GM23338 (cell line): ENCODE measurements around the gene UBASH3A.

ENCODE experiments used
- CREB1 ChIP-seq: fragments of 250-450 bp; sonication (Bioruptor Pico); IDR thresholded peaks from 2 replicates; pipeline ENCODE4 v1.5.0; 2020; ENCODE audit warnings: low read depth, mild to moderate bottlenecking, moderate library complexity
- EZH2 ChIP-seq: fragments of 200-600 bp; sonication (generic); IDR thresholded peaks from one replicate; pipeline ENCODE4 v1.8.0; 2017; ENCODE audit warnings: antibody characterized with exemption, mild to moderate bottlenecking, low read depth; ENCODE audit not compliant: unreplicated experiment
- EZH2phosphoT487 ChIP-seq: fragments of 200-600 bp; sonication (generic); IDR thresholded peaks from one replicate; pipeline ENCODE4 v1.8.1; 2018; ENCODE audit warnings: antibody characterized with exemption; ENCODE audit not compliant: unreplicated experiment
- JUNB ChIP-seq: IDR thresholded peaks from one replicate; pipeline ENCODE4 v1.6.1; 2016; ENCODE audit warnings: antibody characterized with exemption; ENCODE audit not compliant: unreplicated experiment
- NANOG ChIP-seq: IDR thresholded peaks from 2 replicates; pipeline ENCODE4 v1.6.1; 2016; ENCODE audit warnings: antibody characterized with exemption, borderline replicate concordance
- POLR2AphosphoS5 ChIP-seq: IDR thresholded peaks from 2 replicates; pipeline ENCODE4 v1.6.1; 2016; ENCODE audit warnings: antibody characterized with exemption, low read depth
- STAT1 ChIP-seq: IDR thresholded peaks from one replicate; pipeline ENCODE4 v1.6.1; 2016; ENCODE audit warnings: antibody characterized with exemption; ENCODE audit not compliant: unreplicated experiment
- TF ChIP-seq, protein P1 (sequence below), 2 experiments: fragments of 200-600 bp in 1 of 2; sonication (generic) in 1 of 2; conservative IDR thresholded peaks; 2 replicates each; pipeline versions ENCODE4 v1.5.1 to v1.6.1; 2016 to 2017; ENCODE audit warnings: antibody characterized with exemption in 2 of 2, low read depth in 2 of 2, mild to moderate bottlenecking in 2 of 2, moderate library complexity in 1 of 2
- TF ChIP-seq, protein P2 (sequence below): IDR thresholded peaks from one replicate; pipeline ENCODE4 v1.6.1; 2018; ENCODE audit warnings: antibody characterized with exemption; ENCODE audit not compliant: unreplicated experiment
- TF ChIP-seq, protein P3 (sequence below): IDR thresholded peaks from 2 replicates; pipeline ENCODE4 v1.6.1; 2016; ENCODE audit warnings: antibody characterized with exemption

DNA sequence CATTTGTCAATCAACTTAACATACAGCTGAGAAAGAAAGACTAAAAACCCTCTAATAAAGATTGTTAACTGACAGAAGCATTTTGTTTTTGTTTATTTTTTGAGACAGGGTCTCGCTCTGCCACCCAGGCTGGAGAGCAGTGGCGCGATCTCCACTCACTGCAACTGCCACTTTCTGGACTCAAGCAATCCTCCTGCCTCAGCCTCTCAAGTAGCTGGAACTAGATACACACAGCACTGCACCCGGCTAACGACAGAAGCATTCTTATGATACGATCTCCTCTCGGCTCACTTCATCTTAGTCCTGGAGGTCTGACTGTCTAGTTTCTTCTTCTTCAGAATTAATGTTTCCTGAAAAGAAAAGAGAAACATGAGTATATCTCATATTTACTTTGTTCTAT, 68.8 kb downstream of the UBASH3A start:
- TF ChIP-seq, protein P1, sequence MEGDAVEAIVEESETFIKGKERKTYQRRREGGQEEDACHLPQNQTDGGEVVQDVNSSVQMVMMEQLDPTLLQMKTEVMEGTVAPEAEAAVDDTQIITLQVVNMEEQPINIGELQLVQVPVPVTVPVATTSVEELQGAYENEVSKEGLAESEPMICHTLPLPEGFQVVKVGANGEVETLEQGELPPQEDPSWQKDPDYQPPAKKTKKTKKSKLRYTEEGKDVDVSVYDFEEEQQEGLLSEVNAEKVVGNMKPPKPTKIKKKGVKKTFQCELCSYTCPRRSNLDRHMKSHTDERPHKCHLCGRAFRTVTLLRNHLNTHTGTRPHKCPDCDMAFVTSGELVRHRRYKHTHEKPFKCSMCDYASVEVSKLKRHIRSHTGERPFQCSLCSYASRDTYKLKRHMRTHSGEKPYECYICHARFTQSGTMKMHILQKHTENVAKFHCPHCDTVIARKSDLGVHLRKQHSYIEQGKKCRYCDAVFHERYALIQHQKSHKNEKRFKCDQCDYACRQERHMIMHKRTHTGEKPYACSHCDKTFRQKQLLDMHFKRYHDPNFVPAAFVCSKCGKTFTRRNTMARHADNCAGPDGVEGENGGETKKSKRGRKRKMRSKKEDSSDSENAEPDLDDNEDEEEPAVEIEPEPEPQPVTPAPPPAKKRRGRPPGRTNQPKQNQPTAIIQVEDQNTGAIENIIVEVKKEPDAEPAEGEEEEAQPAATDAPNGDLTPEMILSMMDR (conservative IDR thresholded peaks at IDR 0.05; ENCODE audit: low read depth in 2 of 2) = no peak
- TF ChIP-seq NANOG (no peak), POLR2AphosphoS5 (no peak), EZH2 (no peak), EZH2phosphoT487 (no peak), STAT1 (no peak), JUNB (no peak), CREB1 (no peak)
- TF ChIP-seq, protein P2, sequence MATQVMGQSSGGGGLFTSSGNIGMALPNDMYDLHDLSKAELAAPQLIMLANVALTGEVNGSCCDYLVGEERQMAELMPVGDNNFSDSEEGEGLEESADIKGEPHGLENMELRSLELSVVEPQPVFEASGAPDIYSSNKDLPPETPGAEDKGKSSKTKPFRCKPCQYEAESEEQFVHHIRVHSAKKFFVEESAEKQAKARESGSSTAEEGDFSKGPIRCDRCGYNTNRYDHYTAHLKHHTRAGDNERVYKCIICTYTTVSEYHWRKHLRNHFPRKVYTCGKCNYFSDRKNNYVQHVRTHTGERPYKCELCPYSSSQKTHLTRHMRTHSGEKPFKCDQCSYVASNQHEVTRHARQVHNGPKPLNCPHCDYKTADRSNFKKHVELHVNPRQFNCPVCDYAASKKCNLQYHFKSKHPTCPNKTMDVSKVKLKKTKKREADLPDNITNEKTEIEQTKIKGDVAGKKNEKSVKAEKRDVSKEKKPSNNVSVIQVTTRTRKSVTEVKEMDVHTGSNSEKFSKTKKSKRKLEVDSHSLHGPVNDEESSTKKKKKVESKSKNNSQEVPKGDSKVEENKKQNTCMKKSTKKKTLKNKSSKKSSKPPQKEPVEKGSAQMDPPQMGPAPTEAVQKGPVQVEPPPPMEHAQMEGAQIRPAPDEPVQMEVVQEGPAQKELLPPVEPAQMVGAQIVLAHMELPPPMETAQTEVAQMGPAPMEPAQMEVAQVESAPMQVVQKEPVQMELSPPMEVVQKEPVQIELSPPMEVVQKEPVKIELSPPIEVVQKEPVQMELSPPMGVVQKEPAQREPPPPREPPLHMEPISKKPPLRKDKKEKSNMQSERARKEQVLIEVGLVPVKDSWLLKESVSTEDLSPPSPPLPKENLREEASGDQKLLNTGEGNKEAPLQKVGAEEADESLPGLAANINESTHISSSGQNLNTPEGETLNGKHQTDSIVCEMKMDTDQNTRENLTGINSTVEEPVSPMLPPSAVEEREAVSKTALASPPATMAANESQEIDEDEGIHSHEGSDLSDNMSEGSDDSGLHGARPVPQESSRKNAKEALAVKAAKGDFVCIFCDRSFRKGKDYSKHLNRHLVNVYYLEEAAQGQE = no peak
- TF ChIP-seq, protein P3, sequence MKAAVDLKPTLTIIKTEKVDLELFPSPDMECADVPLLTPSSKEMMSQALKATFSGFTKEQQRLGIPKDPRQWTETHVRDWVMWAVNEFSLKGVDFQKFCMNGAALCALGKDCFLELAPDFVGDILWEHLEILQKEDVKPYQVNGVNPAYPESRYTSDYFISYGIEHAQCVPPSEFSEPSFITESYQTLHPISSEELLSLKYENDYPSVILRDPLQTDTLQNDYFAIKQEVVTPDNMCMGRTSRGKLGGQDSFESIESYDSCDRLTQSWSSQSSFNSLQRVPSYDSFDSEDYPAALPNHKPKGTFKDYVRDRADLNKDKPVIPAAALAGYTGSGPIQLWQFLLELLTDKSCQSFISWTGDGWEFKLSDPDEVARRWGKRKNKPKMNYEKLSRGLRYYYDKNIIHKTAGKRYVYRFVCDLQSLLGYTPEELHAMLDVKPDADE = no peak
